Measurements from ENCODE around the gene PRSS57. TPM values are rescaled to one million over a fixed set of nuclear protein-coding genes. Genes with fewer than 3 reads are reported as not detected.

PRSS57 gene
- total and polyA plus RNA-seq, 2 of the 13 experiments (the other 11 are each of a cell fraction or from before 2014, with no cell fraction given): 0.12 TPM; not detected in 1

DNA sequence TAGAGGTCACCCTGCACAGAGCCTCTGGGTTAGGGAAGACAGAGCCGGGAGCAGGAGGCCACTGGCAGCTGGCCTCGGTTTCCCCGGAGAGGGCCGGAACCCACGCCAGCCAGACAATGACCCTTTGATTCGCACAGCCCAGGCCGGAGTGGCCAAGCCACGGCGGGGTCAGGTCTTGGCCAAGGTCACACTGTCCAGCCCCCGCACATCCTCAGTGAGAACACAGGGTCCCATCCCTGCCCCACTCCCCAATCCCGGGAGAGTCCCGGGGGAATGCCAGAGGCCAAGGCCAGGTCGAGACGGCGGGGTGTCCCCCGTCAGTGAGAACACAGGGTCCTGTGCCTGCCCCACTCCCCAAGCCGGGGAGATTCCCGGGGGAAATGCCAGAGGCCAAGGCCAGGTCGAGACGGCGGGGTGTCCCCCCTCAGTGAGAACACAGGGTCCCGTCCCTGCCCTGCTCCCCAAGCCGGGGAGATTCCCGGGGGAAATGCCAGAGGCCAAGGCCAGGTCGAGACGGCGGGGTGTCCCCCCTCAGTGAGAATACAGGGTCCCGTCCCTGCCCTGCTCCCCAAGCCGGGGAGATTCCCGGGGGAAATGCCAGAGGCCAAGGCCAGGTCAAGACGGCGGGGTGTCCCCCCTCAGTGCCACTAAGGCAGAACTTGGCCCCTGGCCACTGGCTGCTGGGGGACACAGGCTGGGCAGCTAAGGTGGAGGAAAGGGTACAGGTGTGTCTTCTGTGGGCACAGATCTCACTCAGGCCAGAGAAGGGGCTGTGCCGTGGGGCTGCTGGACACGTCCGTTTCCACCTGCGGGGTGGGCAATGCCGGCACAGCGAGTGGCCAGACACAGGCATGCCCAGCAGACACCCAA lies 20.7 kb downstream of the PRSS57 start (continued):
- TF ChIP-seq HNF4G (IDR thresholded peaks at IDR 0.05; ENCODE audit: borderline replicate concordance, low read depth, low read length) (no peak), HNF4G (CRISPR knock-in tag; IDR thresholded peaks at IDR 0.05; ENCODE audit: borderline replicate concordance, low read depth) (no peak), ZNF792 (CRISPR knock-in tag; IDR thresholded peaks at IDR 0.05) (no peak), NR1H2 (CRISPR knock-in tag; IDR thresholded peaks at IDR 0.05; ENCODE audit: borderline replicate concordance, low read depth) (no peak), ZNF451 (CRISPR knock-in tag; IDR thresholded peaks at IDR 0.05) (0 out of 2 replicates have a peak, but pooled peaks have one; percentile 35), SNAPC2 (CRISPR knock-in tag; IDR thresholded peaks at IDR 0.05) (no peak), RFXANK (CRISPR knock-in tag; IDR thresholded peaks at IDR 0.05) (no peak), ZNF619 (CRISPR knock-in tag; IDR thresholded peaks at IDR 0.05) (no peak), DR1 (CRISPR knock-in tag; IDR thresholded peaks at IDR 0.05) (no peak), ZNF761 (CRISPR knock-in tag; conservative IDR thresholded peaks at IDR 0.05) (no peak), KLF9 (CRISPR knock-in tag; IDR thresholded peaks at IDR 0.05; ENCODE audit: low read depth) (no peak), ZNF101 (CRISPR knock-in tag; IDR thresholded peaks at IDR 0.05; ENCODE audit: borderline replicate concordance, low read depth) (no peak), HOXA5 (CRISPR knock-in tag; IDR thresholded peaks at IDR 0.05) (no peak), ZNF766 (CRISPR knock-in tag; IDR thresholded peaks at IDR 0.05; ENCODE audit: borderline replicate concordance) (no peak), HNF4A (CRISPR knock-in tag; IDR thresholded peaks at IDR 0.05) (peak; percentile 7)
- TF ChIP-seq, protein P1, sequence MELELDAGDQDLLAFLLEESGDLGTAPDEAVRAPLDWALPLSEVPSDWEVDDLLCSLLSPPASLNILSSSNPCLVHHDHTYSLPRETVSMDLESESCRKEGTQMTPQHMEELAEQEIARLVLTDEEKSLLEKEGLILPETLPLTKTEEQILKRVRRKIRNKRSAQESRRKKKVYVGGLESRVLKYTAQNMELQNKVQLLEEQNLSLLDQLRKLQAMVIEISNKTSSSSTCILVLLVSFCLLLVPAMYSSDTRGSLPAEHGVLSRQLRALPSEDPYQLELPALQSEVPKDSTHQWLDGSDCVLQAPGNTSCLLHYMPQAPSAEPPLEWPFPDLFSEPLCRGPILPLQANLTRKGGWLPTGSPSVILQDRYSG (CRISPR knock-in tag; IDR thresholded peaks at IDR 0.05): no peak
- TF ChIP-seq, protein P2, sequence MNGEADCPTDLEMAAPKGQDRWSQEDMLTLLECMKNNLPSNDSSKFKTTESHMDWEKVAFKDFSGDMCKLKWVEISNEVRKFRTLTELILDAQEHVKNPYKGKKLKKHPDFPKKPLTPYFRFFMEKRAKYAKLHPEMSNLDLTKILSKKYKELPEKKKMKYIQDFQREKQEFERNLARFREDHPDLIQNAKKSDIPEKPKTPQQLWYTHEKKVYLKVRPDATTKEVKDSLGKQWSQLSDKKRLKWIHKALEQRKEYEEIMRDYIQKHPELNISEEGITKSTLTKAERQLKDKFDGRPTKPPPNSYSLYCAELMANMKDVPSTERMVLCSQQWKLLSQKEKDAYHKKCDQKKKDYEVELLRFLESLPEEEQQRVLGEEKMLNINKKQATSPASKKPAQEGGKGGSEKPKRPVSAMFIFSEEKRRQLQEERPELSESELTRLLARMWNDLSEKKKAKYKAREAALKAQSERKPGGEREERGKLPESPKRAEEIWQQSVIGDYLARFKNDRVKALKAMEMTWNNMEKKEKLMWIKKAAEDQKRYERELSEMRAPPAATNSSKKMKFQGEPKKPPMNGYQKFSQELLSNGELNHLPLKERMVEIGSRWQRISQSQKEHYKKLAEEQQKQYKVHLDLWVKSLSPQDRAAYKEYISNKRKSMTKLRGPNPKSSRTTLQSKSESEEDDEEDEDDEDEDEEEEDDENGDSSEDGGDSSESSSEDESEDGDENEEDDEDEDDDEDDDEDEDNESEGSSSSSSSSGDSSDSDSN (CRISPR knock-in tag; IDR thresholded peaks at IDR 0.05): 0 out of 2 replicates have a peak, but pooled peaks have one; percentile 20
- TF ChIP-seq, protein P3, sequence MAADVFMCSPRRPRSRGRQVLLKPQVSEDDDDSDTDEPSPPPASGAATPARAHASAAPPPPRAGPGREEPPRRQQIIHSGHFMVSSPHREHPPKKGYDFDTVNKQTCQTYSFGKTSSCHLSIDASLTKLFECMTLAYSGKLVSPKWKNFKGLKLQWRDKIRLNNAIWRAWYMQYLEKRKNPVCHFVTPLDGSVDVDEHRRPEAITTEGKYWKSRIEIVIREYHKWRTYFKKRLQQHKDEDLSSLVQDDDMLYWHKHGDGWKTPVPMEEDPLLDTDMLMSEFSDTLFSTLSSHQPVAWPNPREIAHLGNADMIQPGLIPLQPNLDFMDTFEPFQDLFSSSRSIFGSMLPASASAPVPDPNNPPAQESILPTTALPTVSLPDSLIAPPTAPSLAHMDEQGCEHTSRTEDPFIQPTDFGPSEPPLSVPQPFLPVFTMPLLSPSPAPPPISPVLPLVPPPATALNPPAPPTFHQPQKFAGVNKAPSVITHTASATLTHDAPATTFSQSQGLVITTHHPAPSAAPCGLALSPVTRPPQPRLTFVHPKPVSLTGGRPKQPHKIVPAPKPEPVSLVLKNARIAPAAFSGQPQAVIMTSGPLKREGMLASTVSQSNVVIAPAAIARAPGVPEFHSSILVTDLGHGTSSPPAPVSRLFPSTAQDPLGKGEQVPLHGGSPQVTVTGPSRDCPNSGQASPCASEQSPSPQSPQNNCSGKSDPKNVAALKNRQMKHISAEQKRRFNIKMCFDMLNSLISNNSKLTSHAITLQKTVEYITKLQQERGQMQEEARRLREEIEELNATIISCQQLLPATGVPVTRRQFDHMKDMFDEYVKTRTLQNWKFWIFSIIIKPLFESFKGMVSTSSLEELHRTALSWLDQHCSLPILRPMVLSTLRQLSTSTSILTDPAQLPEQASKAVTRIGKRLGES (CRISPR knock-in tag; IDR thresholded peaks at IDR 0.05; ENCODE audit: borderline replicate concordance): no peak
- TF ChIP-seq, protein P4, sequence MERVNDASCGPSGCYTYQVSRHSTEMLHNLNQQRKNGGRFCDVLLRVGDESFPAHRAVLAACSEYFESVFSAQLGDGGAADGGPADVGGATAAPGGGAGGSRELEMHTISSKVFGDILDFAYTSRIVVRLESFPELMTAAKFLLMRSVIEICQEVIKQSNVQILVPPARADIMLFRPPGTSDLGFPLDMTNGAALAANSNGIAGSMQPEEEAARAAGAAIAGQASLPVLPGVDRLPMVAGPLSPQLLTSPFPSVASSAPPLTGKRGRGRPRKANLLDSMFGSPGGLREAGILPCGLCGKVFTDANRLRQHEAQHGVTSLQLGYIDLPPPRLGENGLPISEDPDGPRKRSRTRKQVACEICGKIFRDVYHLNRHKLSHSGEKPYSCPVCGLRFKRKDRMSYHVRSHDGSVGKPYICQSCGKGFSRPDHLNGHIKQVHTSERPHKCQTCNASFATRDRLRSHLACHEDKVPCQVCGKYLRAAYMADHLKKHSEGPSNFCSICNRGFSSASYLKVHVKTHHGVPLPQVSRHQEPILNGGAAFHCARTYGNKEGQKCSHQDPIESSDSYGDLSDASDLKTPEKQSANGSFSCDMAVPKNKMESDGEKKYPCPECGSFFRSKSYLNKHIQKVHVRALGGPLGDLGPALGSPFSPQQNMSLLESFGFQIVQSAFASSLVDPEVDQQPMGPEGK (CRISPR knock-in tag; IDR thresholded peaks at IDR 0.05): peak; percentile 44; the same call in 1 of the 2 replicates
- TF ChIP-seq, protein P5, sequence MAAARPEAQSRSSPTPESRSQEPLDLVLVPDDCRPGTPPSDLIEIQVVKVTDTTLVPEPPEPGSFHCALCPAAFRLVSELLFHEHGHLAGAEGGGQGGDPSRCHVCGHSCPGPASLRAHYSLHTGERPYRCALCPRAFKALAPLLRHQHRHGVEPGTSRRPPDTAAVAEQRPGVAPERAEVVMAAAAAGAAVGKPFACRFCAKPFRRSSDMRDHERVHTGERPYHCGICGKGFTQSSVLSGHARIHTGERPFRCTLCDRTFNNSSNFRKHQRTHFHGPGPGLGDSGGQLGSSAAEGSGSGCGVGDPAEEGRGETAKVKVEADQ (CRISPR knock-in tag; IDR thresholded peaks at IDR 0.05; ENCODE audit: borderline replicate concordance): 0 out of 2 replicates have a peak, but pooled peaks have one; percentile 47

Measured in HepG2 (cell line).